ENCODE measurements around the gene TUBB3.
A peak's percentile ranks its signal among the peaks of the same experiment; 100 is the strongest.

Gene TUBB3

GRCh38 chr16:89938175-89938885 lies 15.2 kb downstream of the TUBB3 start:
- no peak for DNase-seq (ENCODE audit: low spot score)

- peak; percentile 60 for DNase-seq (ENCODE audit: low spot score)
Observed at GRCh38 chr16:89944773-89945172, 21.6 kb downstream of the TUBB3 start.

- no peak for DNase-seq (ENCODE audit: low spot score)
Observed at GRCh38 chr16:89945654-89946053, 22.5 kb downstream of the TUBB3 start.

- DNase-seq (ENCODE audit: low spot score): no peak
Observed at GRCh38 chr16:89946515-89946914, 23.4 kb downstream of the TUBB3 start.

GRCh38 chr16:89949121-89949742 lies 26.1 kb downstream of the TUBB3 start:
- no peak for DNase-seq (ENCODE audit: low spot score)

GRCh38 chr16:89949756-89950155 lies 26.6 kb downstream of the TUBB3 start:
- no peak for DNase-seq (ENCODE audit: low spot score)

- DNase-seq (ENCODE audit: low spot score): no peak
Observed at GRCh38 chr16:89951509-89951908, 28.4 kb downstream of the TUBB3 start.

GRCh38 chr16:89952049-89952448 lies 28.9 kb downstream of the TUBB3 start:
- no peak for DNase-seq (ENCODE audit: low spot score)

GRCh38 chr16:89952551-89952950 lies 29.4 kb downstream of the TUBB3 start:
- DNase-seq (ENCODE audit: low spot score): no peak

GRCh38 chr16:89953671-89954406 lies 30.7 kb downstream of the TUBB3 start:
- DNase-seq (ENCODE audit: low spot score): peak; percentile 78

GRCh38 chr16:89954462-89954861 lies 31.3 kb downstream of the TUBB3 start:
- no peak for DNase-seq (ENCODE audit: low spot score)

- DNase-seq (ENCODE audit: low spot score): no peak
Observed at GRCh38 chr16:89955001-89955685, 32.0 kb downstream of the TUBB3 start.

GRCh38 chr16:89956505-89957215 lies 33.5 kb downstream of the TUBB3 start:
- DNase-seq (ENCODE audit: low spot score): peak; percentile 57

- no peak for DNase-seq (ENCODE audit: low spot score)
Observed at GRCh38 chr16:89957216-89957785, 34.2 kb downstream of the TUBB3 start.

- DNase-seq (ENCODE audit: low spot score): no peak
Observed at GRCh38 chr16:89958068-89958467, 34.9 kb downstream of the TUBB3 start.

GRCh38 chr16:89958596-89958995 lies 35.5 kb downstream of the TUBB3 start:
- DNase-seq (ENCODE audit: low spot score): no peak

GRCh38 chr16:89960966-89961365 lies 37.8 kb downstream of the TUBB3 start:
- DNase-seq (ENCODE audit: low spot score): no peak

GRCh38 chr16:89961920-89962319 lies 38.8 kb downstream of the TUBB3 start:
- no peak for DNase-seq (ENCODE audit: low spot score)

GRCh38 chr16:89962754-89963498 lies 39.8 kb downstream of the TUBB3 start:
- no peak for DNase-seq (ENCODE audit: low spot score)

- no peak for DNase-seq (ENCODE audit: low spot score)
Observed at GRCh38 chr16:89964201-89964600, 41.1 kb downstream of the TUBB3 start.
